ENCODE data around the gene TMEM94.

TMEM94 gene

GRCh38 chr17:75530837-75531720 lies 74.6 kb downstream of the TMEM94 start:
- DNase-seq, result no peak

DNA sequence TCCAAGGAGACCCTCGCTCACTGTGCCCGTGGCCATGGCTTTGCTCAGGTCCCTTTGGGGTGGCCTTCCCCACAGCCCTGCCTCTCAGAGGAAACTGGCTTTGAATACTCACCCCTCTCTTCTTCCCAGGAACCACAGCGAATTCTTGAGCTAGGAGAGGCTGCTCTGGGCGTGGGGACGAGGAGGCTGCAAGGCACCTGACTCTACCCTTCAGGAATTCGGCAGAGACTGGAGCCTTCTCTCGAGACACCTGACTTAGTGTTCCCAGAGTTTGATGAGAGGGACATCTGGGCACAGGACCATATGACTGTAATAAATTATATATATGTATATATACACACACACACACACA lies 75.3 kb downstream of the TMEM94 start:
- DNase-seq, result no peak

- DNase-seq, result no peak
Measured at GRCh38 chr17:75535119-75535537, 78.7 kb downstream of the TMEM94 start.

DNA sequence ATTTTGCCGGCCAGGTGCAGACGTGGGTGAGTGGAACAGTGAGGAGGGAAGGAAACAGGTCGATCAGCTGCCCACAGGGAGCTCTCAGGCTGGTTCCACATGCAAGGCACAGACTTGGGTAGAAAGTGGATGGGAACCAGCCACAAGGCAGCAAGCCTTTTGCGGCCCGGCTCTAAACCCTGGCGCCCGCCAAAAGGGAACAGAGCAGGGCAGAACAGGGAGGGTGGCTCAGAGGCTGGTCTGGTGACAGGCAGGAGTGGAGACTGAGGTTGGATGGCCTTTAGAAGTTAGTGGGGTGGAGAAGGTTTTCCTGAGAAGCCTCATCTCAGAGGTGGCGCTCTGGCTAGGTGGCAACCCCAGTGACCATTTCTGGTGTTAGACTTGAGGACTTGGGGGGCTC lies 79.4 kb downstream of the TMEM94 start:
- DNase-seq, result no peak

DNA sequence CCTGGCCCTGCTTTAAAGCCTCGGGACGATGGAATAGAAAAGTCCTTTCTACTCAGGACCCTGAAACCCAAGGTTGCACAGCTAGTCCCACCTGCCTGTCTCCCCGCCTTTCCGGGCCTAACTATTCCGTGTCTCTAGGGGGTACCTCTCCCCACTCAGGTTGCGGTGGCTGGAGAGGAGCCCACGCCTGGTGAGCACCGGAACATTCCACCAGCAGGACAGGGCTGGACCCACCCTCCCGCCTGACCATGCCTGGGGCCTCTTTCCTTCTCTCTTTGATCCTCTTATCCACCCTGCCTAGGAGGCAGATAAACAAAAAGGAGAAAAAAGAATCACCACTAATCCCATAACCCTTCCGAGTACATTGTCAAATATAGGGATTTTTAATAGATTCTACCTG lies 79.9 kb downstream of the TMEM94 start:
- no peak for DNase-seq

GRCh38 chr17:75539967-75540729 lies 83.7 kb downstream of the TMEM94 start:
- no peak for DNase-seq

GRCh38 chr17:75540923-75541503 lies 84.6 kb downstream of the TMEM94 start:
- DNase-seq, result no peak

GRCh38 chr17:75542229-75542628 lies 85.8 kb downstream of the TMEM94 start:
- no peak for DNase-seq

GRCh38 chr17:75542728-75543336 lies 86.4 kb downstream of the TMEM94 start:
- DNase-seq, result no peak

DNA sequence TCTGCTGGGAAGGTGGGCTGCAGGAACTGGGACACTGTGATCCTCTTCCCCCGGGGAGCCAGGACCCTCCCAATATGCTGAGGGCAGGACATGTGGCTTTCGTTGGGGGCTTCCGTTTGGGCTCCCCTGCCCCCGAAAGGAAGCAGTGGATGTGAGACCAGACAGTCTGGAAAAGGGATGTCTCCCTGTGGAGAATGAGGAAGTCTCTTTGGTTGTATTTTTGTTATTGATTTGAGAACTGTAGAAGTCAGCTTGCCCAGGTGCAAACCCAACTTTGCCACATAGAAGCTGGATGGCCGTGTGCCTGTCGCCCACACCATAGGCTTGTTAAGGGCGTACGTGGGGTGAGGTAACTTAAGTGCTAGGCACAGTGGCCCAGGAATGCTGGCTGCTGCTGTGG lies 87.8 kb downstream of the TMEM94 start:
- DNase-seq, result no peak

- DNase-seq, result no peak
Measured at GRCh38 chr17:75546181-75546580, 89.7 kb downstream of the TMEM94 start.

- DNase-seq, result no peak
Measured at GRCh38 chr17:75547091-75547490, 90.7 kb downstream of the TMEM94 start.

GRCh38 chr17:75548813-75549212 lies 92.4 kb downstream of the TMEM94 start:
- DNase-seq, result no peak
